NCI-H69 (cell line): ENCODE measurements around the gene PDZD2.
"Not testable (repeated sequence)": the region's sequence is repeated elsewhere in the genome, so short reads cannot be mapped to it uniquely, and the experiment has no call there.

Experiments
- DNase-seq: peaks from one replicate; lab custom pipeline; 2025; lab: John Stamatoyannopoulos, UW

The PDZD2 gene

GRCh38 chr5:31733371-31733770 lies 94.4 kb downstream of the PDZD2 start:
- DNase-seq, result no peak

- DNase-seq, result no peak
These were observed 97.2 kb downstream of the PDZD2 start for GRCh38 chr5:31736127-31736526.

- DNase-seq, result no peak
These were observed 99.3 kb downstream of the PDZD2 start for GRCh38 chr5:31738199-31738598.

- DNase-seq, result no peak
These were observed 102.6 kb downstream of the PDZD2 start for GRCh38 chr5:31741496-31741895.

GRCh38 chr5:31743678-31744077 lies 104.7 kb downstream of the PDZD2 start:
- no peak for DNase-seq

- no peak for DNase-seq
These were observed 109.7 kb downstream of the PDZD2 start for GRCh38 chr5:31748458-31749172.

- no peak for DNase-seq
These were observed 111.3 kb downstream of the PDZD2 start for GRCh38 chr5:31750215-31750614.

- no peak for DNase-seq
These were observed 112.7 kb downstream of the PDZD2 start for GRCh38 chr5:31751610-31752009.

- DNase-seq, result peak; percentile 17
These were observed 114.9 kb downstream of the PDZD2 start for GRCh38 chr5:31753700-31754357.

GRCh38 chr5:31754358-31754704 lies 115.4 kb downstream of the PDZD2 start:
- no peak for DNase-seq

GRCh38 chr5:31754741-31755675 lies 116.1 kb downstream of the PDZD2 start:
- DNase-seq, result no peak

- no peak for DNase-seq
These were observed 116.8 kb downstream of the PDZD2 start for GRCh38 chr5:31755676-31756230.

- peak; percentile 24 for DNase-seq
These were observed 118.9 kb downstream of the PDZD2 start for GRCh38 chr5:31757806-31758205.

- DNase-seq, result no peak
These were observed 120.0 kb downstream of the PDZD2 start for GRCh38 chr5:31758803-31759425.

- no peak for DNase-seq
These were observed 121.0 kb downstream of the PDZD2 start for GRCh38 chr5:31759925-31760324.

- DNase-seq, result no peak
These were observed 122.9 kb downstream of the PDZD2 start for GRCh38 chr5:31761877-31762276.

- no peak for DNase-seq
These were observed 124.5 kb downstream of the PDZD2 start for GRCh38 chr5:31763424-31763823.

- DNase-seq, result not testable (repeated sequence)
These were observed 125.8 kb downstream of the PDZD2 start for GRCh38 chr5:31764687-31765086.

- no peak for DNase-seq
These were observed 128.6 kb downstream of the PDZD2 start for GRCh38 chr5:31767335-31768031.

- no peak for DNase-seq
These were observed 129.1 kb downstream of the PDZD2 start for GRCh38 chr5:31768046-31768445.

GRCh38 chr5:31768784-31769183 lies 129.9 kb downstream of the PDZD2 start:
- no peak for DNase-seq
